ENCODE measurements around the gene KDM4B.

The KDM4B gene

GRCh38 chr19:5099701-5100221, 130.8 kb downstream of the KDM4B start:
- no peaks in the 10 kb centered on the region for H3K27me3 ChIP-seq (replicated peaks)
- H3K36me3 ChIP-seq (replicated peaks), result peaks cover 10% of the 10 kb centered on the region
- H3K27ac ChIP-seq, result no peak overlapping the region
- H3K4me3 ChIP-seq (ENCODE audit: low read depth, low read length), result no peak overlapping the region
- TF ChIP-seq CTCF (IDR thresholded peaks at IDR 0.05; ENCODE audit: low read depth, low read length, missing control alignments), result no peak
- in situ Hi-C loops (cut with HindIII; ENCODE audit: low pct_ligation_motif_present, low sequenced_read_pairs), result no loop called here
- DNase-seq, result no peak

DNA sequence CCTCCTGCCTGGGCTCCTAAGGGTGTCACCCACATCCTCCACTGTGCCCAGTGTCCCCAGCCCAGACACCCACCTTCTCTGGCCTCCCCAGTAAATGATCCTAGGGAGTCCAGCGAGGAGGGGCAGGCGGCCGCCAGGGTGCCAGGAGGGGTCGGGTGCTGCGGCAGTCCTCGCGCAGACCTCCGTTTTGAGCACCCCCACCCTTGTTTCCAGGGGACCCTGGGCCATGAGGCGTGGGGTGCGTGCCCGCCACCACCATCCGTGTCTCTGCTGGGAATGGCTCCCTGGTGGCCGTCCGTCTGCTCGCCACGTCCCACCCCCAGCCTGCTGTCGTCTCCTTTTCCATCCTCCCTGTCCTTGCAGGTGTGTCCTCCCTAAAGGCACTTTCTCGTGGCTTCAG, 133.0 kb downstream of the KDM4B start:
- Histone ChIP-seq H3K27me3 (replicated peaks) (no peaks in the 10 kb centered on the region), H3K27ac (no peak overlapping the region), H3K36me3 (replicated peaks) (peaks cover 10% of the 10 kb centered on the region), H3K4me3 (ENCODE audit: low read depth, low read length) (no peak overlapping the region)
- DNase-seq, result no peak
- in situ Hi-C loops (cut with HindIII; ENCODE audit: low pct_ligation_motif_present, low sequenced_read_pairs), result no loop called here
- TF ChIP-seq CTCF (IDR thresholded peaks at IDR 0.05; ENCODE audit: low read depth, low read length, missing control alignments), result no peak

DNA sequence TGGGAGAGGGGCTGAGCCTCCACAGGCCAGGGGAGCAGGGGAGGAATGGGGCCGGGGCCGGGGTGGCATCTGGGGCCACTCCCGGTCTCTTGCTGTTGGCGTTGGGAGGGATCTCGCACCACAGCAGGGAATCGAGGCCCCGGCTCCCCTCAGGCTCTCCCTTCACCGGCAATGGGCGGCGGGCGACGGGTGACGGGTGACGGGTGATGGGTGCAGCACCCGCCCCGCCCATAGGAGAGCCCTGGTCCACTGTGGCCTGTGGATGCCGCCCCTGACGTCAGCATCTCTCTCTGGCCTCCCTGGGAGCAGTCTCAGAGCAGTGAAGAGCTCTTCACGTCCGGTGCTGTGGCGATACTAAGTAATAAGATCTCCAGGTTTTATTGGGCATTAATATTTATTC, 133.6 kb downstream of the KDM4B start:
- Histone ChIP-seq H3K4me3 (ENCODE audit: low read depth, low read length) (no peak overlapping the region), H3K36me3 (replicated peaks) (peaks cover 10% of the 10 kb centered on the region), H3K27me3 (replicated peaks) (no peaks in the 10 kb centered on the region), H3K27ac (no peak overlapping the region)
- no peak for DNase-seq
- TF ChIP-seq CTCF (IDR thresholded peaks at IDR 0.05; ENCODE audit: low read depth, low read length, missing control alignments), result no peak
- in situ Hi-C loops (cut with HindIII; ENCODE audit: low pct_ligation_motif_present, low sequenced_read_pairs), result no loop called here

- no peak for DNase-seq
- H3K36me3 ChIP-seq (replicated peaks), result peaks cover 9% of the 10 kb centered on the region
- no peaks in the 10 kb centered on the region for H3K27me3 ChIP-seq (replicated peaks)
- in situ Hi-C loops (cut with HindIII; ENCODE audit: low pct_ligation_motif_present, low sequenced_read_pairs), result no loop called here
- TF ChIP-seq CTCF (IDR thresholded peaks at IDR 0.05; ENCODE audit: low read depth, low read length, missing control alignments), result no peak
- no peak overlapping the region for H3K4me3 ChIP-seq (ENCODE audit: low read depth, low read length)
- no peak overlapping the region for H3K27ac ChIP-seq
Measured at GRCh38 chr19:5103061-5103701, 134.3 kb downstream of the KDM4B start.

DNA sequence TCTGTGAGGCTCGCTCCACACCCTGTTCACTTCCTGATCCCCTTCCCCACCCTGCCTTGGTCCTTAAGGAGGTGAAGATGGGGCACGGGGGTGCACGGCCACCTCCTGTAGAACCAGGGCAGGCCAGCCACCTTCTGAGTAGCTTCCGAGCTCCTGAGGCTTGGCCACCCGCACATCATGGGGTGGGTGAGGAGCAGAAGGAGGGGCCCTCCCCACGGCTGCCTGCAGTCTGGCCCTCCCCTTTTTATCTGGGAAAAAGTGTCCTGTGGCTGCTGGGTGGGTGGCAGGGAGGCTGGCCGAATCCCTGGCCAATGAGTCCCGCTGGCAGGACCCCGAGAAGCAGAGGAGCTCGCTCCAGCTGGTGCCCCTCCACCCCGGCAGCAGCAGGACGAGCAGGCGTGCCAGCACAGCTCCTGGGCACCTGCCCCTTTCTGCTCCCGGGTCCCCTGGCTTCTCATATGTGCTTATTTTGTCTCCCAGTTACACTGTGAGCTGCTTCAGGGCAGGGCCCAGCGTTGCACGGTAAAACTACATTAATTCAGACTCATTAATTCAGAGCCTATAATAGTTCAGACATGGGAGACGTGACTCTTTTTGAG, 135.0 kb downstream of the KDM4B start:
- DNase-seq, result no peak
- Histone ChIP-seq H3K36me3 (replicated peaks) (peaks cover 7% of the 10 kb centered on the region), H3K27me3 (replicated peaks) (no peaks in the 10 kb centered on the region), H3K4me3 (ENCODE audit: low read depth, low read length) (no peak overlapping the region), H3K27ac (no peak overlapping the region)
- in situ Hi-C loops (cut with HindIII; ENCODE audit: low pct_ligation_motif_present, low sequenced_read_pairs), result no loop called here
- no peak for TF ChIP-seq CTCF (IDR thresholded peaks at IDR 0.05; ENCODE audit: low read depth, low read length, missing control alignments)

Measured in brain microvascular endothelial cell (primary cell).